GM20000 (cell line): ENCODE measurements around the gene TRIP12.

Experiments used
- DNase-seq: peaks from one replicate; pipeline ENCODE4 v3.0.0; 2012; ENCODE audit warnings: low spot score
- CTCF ChIP-seq: IDR thresholded peaks from 2 replicates; pipeline ENCODE4 v1.5.1; 2012; ENCODE audit warnings: mild to moderate bottlenecking, control low read depth; ENCODE audit errors: extremely low read depth, missing control alignments

Gene TRIP12

DNA sequence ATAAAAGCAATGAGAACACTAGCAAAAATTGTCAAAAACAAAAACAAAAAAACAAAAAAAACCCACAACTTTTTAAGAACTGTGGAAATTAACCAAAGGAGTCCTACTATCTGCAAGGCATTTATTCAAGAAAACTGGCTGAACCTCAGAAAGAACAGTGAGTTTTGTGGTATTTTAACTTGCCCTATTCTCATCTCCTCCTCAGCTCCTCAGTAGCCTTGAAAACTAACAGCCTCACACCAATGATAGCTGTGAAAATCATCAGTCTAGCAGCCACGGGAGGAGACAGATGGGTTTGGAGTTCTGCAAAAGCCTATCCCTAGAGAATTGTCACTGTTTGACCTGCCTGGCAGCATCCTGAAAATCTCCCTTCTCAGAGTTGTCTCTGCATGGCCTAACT lies 187.4 kb downstream of the TRIP12 start:
- no peak for DNase-seq

GRCh38 chr2:229733611-229734245 lies 188.1 kb downstream of the TRIP12 start:
- no peak for DNase-seq

More for the DNA sequence above, 187.4 kb downstream of the TRIP12 start:
- no peak for TF ChIP-seq CTCF

DNA sequence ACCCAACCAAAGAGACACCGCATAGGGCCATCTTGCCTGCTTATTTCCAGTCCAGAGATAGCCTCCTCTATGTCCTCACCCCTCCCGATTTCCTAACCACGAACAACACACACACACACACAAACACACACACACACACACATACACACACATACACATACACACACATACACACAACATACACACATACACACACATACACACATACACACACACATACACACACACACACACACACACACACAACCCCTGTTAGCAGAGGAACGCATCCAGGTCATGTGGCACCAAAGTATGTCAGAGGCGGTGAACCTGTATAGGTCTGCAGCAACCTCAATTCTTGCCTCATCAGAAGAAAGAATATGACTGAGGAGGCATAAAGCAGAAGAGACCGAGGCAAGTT lies 188.9 kb downstream of the TRIP12 start:
- DNase-seq = no peak
- no peak for TF ChIP-seq CTCF

More at GRCh38 chr2:229733611-229734245, 188.1 kb downstream of the TRIP12 start:
- no peak for TF ChIP-seq CTCF

GRCh38 chr2:229731916-229732315 lies 189.9 kb downstream of the TRIP12 start:
- no peak for DNase-seq
- TF ChIP-seq CTCF = no peak

GRCh38 chr2:229731363-229731762 lies 190.4 kb downstream of the TRIP12 start:
- no peak for TF ChIP-seq CTCF
- no peak for DNase-seq

DNA sequence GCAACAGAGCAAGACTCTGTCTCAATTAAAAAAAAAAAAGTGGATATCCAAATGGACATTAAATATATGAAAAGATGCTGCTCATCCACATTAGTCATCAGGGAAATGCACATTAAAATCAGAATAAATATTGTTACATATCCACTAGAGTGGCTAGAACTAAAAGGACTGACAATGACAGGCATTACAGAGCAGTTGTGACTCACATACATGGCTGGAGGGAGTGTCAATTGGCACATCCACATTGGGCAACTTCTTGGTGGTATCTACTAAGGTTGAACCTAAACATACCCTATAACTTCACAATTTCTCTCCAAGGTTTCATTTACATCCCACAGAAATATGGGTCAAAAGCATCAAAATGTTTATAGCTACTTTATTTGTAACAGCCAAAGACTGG lies 193.4 kb downstream of the TRIP12 start:
- no peak for DNase-seq

DNA sequence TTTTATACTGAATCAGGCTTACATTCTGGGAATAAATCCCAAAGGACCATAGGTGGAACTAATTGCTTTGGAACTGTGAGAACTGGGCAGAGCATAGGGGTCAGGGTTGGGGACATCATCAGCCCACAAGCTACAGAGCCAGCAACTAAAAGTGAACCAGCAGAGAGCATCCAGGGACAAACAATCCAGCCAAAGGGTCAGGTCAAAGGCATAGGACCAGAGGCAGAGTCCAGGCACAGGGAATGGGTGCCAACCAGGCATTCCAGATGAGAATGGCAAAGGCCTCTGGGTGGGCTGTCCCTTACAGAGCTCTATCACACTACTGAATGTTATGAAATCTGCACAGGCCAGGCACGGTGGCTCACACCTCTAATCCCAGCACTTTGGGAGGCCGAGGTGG lies 195.2 kb downstream of the TRIP12 start:
- no peak for DNase-seq
- TF ChIP-seq CTCF = no peak

More for the DNA sequence above, 193.4 kb downstream of the TRIP12 start:
- TF ChIP-seq CTCF = no peak
